Purkinje cell (primary cell): ENCODE results near the gene SPHK2. TPM values are rescaled to one million over a fixed set of nuclear protein-coding genes. Genes with fewer than 3 reads are reported as not detected.

Experiments
- polyA plus RNA-seq: library from polyadenylated mRNA; unstranded; fragments of >200 nt; fragmentation: Nextera tagmentation; gene quantifications from 2 replicates; pipeline ENCODE4 v1.2.1, GENCODE V29; 2014

The SPHK2 gene, protein sequence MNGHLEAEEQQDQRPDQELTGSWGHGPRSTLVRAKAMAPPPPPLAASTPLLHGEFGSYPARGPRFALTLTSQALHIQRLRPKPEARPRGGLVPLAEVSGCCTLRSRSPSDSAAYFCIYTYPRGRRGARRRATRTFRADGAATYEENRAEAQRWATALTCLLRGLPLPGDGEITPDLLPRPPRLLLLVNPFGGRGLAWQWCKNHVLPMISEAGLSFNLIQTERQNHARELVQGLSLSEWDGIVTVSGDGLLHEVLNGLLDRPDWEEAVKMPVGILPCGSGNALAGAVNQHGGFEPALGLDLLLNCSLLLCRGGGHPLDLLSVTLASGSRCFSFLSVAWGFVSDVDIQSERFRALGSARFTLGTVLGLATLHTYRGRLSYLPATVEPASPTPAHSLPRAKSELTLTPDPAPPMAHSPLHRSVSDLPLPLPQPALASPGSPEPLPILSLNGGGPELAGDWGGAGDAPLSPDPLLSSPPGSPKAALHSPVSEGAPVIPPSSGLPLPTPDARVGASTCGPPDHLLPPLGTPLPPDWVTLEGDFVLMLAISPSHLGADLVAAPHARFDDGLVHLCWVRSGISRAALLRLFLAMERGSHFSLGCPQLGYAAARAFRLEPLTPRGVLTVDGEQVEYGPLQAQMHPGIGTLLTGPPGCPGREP
- 0.34 and 0.75 TPM in 2 replicates for polyA plus RNA-seq

DNA sequence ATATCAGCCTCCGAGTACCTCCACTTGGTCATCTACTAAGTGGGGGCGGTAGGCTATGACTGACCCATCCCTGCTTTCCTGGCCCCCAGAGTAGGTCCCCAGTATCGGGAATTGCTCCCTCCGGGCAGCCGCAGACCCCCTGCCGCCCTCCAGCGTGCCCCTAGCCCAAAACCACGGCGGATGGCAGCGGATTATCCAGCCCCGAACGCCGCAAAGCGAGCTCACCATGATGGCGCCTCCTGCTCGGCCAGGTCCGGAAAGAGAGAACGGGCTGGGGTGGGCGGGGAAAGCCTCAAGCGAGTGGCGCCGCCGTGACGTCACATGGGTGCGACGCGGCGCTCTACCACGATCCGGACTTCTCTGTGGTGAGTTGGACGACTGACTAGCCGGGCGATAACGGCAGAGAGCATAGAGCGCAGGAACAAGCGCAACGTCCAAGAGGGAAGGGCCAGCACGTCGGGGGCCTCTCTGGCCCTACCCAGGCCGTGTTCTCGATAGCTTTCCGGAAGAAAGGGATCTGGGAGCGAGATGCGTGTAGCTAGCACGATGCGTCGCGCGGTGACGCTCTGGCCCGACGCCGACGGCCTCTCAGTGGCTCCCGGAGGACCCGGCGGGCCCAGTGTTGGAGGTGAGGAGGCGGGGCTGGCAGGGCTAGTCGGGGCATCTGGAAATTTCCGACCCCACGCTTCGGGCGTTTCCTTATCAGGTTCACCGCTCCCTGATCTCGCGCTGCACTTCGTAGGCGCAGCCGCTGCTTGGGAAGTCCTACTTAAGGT, at the start of gene SPHK2, which contains the start of gene RPL18:
TSS of gene SPHK2 (plus strand) at position 591 of the 776 bp plus-strand sequence. CDS start 1,009 bp downstream, outside the sequence.
TSS of gene RPL18 (minus strand) at position 263 of the 776 bp plus-strand sequence. CDS start at position 228, 35 bp downstream.

DNA sequence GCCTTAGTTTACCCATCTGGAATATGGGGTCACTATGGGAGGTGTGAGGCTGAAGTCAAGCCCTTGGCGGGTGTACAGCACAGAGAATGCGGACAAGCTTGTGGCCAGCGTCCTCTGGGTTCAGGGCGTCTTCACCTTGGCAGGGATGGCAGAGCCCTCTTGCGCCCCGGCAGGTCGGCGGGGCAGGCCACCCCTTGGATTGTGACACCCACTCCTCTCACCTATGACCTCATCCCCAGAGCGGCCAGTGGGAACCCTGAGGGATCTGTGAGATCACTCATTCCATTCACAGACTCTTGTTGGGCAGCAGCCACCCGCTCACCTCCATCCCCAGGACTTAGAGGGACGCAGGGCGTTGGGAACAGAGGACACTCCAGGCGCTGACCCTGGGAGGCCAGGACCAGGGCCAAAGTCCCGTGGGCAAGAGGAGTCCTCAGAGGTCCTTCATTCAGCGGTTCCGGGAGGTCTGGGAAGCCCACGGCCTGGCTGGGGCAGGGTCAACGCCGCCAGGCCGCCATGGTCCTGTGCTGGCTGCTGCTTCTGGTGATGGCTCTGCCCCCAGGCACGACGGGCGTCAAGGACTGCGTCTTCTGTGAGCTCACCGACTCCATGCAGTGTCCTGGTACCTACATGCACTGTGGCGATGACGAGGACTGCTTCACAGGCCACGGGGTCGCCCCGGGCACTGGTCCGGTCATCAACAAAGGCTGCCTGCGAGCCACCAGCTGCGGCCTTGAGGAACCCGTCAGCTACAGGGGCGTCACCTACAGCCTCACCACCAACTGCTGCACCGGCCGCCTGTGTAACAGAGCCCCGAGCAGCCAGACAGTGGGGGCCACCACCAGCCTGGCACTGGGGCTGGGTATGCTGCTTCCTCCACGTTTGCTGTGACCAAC, 12.6 kb upstream of the SPHK2 start, which contains the start of gene SPACA4:
TSS of gene SPACA4 (plus strand) at position 280 of the 896 bp plus-strand sequence. CDS start at position 517, 237 bp downstream.

DNA sequence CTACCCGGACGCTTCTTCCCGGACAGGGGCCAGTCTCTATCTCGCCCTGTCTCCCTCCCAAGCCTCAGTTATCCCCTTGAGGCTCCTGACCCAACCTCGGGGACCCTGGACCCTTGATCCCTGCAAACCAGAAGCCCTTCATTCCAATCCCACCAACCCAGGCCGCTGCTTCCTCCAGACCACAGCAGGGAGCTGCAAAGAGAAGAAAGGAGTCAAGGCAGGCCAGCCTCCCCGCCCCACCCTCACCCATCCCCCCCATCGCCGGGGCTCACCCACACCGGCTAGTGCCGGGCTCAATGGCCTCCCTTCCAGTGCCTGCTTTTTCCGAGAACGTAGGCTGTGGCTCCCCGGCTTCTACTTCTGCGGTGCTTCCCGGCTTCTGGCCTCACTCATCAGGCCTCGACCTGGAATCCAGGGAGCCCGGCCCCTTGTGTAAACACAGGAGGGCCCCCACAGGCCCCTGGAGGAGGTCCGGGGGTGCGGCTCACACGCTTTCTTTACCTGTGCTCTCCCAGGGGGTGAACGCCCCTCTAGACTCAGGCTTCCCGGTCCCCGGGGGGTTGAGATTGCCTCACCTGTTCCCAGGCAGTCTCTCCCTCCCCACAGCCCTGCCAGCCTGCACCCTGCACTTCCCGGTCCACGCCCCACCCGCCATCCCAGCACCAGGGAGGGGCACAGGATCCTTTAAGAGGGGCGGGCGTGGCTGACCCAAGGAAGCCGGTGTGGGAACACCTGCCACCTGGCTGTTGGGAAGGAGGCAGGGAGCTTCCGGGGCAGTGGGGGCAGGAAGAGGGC, 4.7 kb upstream of the SPHK2 start, which contains the start of gene FAM83E:
TSS of gene FAM83E (minus strand) at position 641 of the 795 bp plus-strand sequence. CDS start 1,704 bp downstream, outside the sequence.

DNA sequence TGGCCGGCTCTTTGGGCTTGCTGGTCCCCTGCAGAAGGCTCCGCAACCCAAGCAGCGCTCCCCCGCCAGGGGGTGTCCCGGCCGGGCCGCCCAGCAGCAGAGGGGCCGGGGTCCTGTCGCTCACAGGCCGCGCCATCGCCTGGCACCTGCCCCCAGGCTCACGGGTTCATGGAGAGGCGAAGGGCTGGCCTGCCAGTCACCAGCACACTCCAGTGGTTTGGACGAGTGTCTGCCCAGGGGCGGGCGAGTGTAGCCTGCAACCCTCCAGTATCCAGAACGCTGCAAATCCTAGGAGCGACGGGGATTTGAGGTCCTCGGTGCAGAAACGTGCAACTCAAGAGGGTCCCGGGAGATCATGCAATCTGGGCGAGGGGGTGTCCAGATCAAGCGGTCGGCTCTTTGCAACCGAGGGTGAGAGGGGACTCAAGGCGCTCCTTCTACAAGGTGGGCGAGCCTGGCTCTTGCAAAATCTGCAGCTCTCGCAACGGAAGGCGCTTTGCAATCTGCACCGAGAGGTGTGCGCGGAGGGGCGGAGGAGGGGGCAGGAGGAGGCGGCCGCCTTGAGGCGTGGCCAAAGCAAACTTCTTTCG, 17.6 kb downstream of the SPHK2 start, which contains the start of gene DBP:
TSS of gene DBP (minus strand) at position 521 of the 590 bp plus-strand sequence. CDS start at position 136, 385 bp downstream.

DNA sequence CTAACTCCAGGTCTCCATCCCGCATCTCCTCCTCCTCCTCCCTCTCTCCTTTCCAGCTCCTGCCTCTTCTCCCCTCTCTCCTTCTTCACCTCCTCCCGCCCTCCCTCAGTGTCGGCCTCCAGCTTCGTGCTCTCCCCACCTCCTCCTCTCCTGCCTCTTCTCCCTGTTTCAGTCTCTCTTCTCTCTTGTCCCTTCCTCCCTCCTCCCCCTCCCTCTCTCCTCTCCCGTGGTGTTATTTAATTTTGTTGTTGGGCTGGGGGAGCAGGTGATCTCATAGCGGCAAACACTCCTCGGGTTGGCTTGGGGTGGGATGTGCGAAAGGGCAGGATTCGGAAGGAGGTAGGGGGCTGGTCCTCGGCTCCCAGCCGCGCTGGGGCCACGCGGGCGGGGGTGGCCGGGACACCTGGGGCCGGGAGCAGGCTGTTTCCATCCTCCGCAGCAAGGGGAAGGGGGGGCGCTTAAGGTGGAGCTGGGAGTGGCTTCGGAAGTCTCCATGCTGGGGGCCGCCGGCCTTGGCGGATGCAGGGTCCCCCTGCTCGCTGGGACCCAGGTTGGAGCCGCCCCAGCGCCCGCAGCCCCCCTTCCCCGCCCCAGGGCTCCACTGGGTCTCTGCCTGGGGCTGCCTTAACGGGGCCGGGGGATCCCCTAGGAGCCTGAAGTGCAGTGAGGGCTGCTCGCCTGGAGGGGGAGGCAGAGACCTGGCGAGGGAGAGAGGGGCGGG, 26.9 kb downstream of the SPHK2 start, which contains the start of gene CA11:
TSS of gene CA11 (minus strand) at position 187 of the 721 bp plus-strand sequence. CDS start 555 bp downstream, outside the sequence.

DNA sequence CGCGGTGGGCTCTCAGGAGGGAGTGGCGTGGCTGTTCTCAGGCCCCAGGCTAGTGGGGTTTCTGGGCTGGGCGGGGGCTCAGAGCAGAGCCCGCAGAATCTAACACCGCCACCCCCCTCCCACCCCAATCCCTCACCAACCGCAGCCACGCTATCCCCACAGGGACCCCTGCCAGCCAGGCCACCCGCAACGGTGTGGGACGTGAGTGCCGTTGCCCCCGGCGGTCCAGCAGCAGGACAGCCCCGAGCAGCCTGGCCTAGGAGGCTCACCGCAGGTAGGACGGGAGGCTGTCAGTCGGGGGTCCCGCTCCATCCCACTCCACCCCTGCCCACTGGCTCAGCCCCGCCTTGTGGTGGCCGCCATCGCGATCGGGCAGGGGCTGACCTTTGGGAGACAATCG, 53.7 kb downstream of the SPHK2 start, which contains the start of gene NTN5:
TSS of gene NTN5 (minus strand) at position 24 of the 400 bp plus-strand sequence. CDS start 2,031 bp downstream, outside the sequence.

Other genes with a start within 250 kb of the SPHK2 start
- 8.9 and 18.1 TPM in 2 replicates for gene KDELR1, start 228.0 kb upstream of the SPHK2 start, polyA plus RNA-seq
- not detected in 2 replicates for gene GRIN2D, start 225.8 kb upstream of the SPHK2 start, polyA plus RNA-seq
- 1.0 and 2.4 TPM in 2 replicates for gene GRWD1, start 173.5 kb upstream of the SPHK2 start, polyA plus RNA-seq
- gene KCNJ14, start 163.9 kb upstream of the SPHK2 start, polyA plus RNA-seq, result 0.43 TPM in 1 of 2 replicates, not detected in the other
- gene CYTH2, start 150.1 kb upstream of the SPHK2 start, polyA plus RNA-seq, result 10.5 and 12.6 TPM in 2 replicates
- gene LMTK3, start 107.7 kb upstream of the SPHK2 start, polyA plus RNA-seq, result 1.1 and 1.5 TPM in 2 replicates
- gene SULT2B1, start 67.3 kb upstream of the SPHK2 start, polyA plus RNA-seq, result 0.24 and 1.6 TPM in 2 replicates
- not detected in 2 replicates for gene SPACA4, start 12.8 kb upstream of the SPHK2 start, polyA plus RNA-seq
- not detected in 2 replicates for gene FAM83E, start 4.4 kb upstream of the SPHK2 start, polyA plus RNA-seq
- gene RPL18, start 328 bp upstream of the SPHK2 start, polyA plus RNA-seq, result 216 and 328 TPM in 2 replicates
- 13.1 and 42.9 TPM in 2 replicates for gene DBP, start 17.9 kb downstream of the SPHK2 start, polyA plus RNA-seq
- gene CA11, start 26.7 kb downstream of the SPHK2 start, polyA plus RNA-seq, result 38.0 and 43.7 TPM in 2 replicates
- gene NTN5, start 53.5 kb downstream of the SPHK2 start, polyA plus RNA-seq, result 0.16 TPM in 1 of 2 replicates, not detected in the other
- 0.13 and 0.17 TPM in 2 replicates for gene FUT2, start 76.5 kb downstream of the SPHK2 start, polyA plus RNA-seq
- 1.0 and 1.9 TPM in 2 replicates for gene MAMSTR, start 100.2 kb downstream of the SPHK2 start, polyA plus RNA-seq
- 0.25 and 1.0 TPM in 2 replicates for gene RASIP1, start 121.1 kb downstream of the SPHK2 start, polyA plus RNA-seq
- 1.9 TPM in 1 of 2 replicates, not detected in the other for gene IZUMO1, start 127.4 kb downstream of the SPHK2 start, polyA plus RNA-seq
- gene FUT1, start 133.1 kb downstream of the SPHK2 start, polyA plus RNA-seq, result 0.06 TPM in 1 of 2 replicates, not detected in the other
- gene FGF21, start 136.0 kb downstream of the SPHK2 start, polyA plus RNA-seq, result not detected in 2 replicates
- gene BCAT2, start 191.5 kb downstream of the SPHK2 start, polyA plus RNA-seq, result 5.8 and 6.6 TPM in 2 replicates
- gene HSD17B14, start 217.0 kb downstream of the SPHK2 start, polyA plus RNA-seq, result 12.4 and 12.5 TPM in 2 replicates
- not detected in 2 replicates for gene PLEKHA4, start 249.1 kb downstream of the SPHK2 start, polyA plus RNA-seq